ENCODE data around the gene PODN.

GRCh38 chr1:53065391-53065790 is 3.4 kb downstream of the PODN start:
- no peak for TF ChIP-seq EZH2 (IDR thresholded peaks at IDR 0.05; ENCODE audit: low read depth)
- TF ChIP-seq, protein P1, sequence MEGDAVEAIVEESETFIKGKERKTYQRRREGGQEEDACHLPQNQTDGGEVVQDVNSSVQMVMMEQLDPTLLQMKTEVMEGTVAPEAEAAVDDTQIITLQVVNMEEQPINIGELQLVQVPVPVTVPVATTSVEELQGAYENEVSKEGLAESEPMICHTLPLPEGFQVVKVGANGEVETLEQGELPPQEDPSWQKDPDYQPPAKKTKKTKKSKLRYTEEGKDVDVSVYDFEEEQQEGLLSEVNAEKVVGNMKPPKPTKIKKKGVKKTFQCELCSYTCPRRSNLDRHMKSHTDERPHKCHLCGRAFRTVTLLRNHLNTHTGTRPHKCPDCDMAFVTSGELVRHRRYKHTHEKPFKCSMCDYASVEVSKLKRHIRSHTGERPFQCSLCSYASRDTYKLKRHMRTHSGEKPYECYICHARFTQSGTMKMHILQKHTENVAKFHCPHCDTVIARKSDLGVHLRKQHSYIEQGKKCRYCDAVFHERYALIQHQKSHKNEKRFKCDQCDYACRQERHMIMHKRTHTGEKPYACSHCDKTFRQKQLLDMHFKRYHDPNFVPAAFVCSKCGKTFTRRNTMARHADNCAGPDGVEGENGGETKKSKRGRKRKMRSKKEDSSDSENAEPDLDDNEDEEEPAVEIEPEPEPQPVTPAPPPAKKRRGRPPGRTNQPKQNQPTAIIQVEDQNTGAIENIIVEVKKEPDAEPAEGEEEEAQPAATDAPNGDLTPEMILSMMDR (conservative IDR thresholded peaks at IDR 0.05): no peak
